ENCODE measurements around the gene RGS3.
A peak's percentile ranks its signal among the peaks of the same experiment; 100 is the strongest.

RGS3 gene

DNA sequence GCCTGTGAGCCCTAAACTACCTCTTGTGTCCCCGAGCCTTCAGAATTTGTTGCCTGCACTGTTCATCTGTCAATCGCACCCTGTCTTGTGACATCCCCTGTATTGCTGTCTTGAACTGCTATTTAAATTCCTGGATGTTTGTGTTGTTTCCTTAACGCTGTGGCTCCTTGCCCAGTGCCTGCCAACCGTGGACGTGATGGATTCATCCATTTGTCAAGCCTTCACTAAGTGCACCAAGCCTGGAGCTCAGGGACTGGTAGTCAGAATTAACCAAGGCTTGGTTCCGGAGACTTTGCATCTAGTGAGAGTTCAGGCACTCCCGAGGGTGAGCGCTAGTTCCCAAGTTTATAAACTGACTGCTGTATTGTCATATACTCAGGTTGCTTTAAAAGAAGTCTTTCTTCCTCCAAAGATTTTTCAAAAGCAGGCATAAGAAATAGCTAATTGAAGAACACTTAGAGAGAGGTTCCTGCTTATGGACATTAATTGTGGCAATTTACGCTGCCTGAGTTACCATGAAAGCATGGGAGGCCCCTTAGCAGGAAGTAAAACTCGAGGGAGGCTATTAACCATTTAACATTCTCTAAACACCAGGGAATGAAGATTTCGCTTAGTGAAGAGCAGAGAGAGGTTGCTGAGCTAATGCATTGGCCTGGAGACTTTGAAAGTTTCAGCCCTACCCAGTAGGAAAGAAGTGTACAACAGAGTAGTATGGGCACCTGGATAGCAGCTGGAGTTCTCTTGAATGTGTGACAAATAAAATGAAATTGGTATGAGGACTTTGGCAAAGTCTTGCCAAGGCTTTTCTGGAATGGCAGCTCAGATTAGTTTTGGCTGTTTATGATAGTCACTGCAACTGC is 29.0 kb downstream of the RGS3 start:
- peak; percentile 26 for DNase-seq

DNA sequence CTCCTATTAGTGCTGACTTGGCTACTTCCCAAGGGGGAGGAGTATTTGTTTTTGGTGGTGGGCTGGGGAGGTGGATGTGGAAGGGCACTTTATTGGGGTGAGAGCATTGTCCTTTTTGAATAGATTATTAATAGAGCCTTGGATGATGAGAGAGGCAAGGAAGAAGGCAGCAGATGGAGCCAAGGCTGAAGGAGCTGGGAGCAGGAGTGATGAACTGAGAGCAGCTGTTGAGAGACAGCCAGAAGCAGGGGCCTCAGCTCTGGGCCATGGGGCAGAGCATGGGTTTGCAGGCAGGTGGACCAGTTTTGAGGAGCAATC is 29.6 kb downstream of the RGS3 start:
- no peak for DNase-seq

DNA sequence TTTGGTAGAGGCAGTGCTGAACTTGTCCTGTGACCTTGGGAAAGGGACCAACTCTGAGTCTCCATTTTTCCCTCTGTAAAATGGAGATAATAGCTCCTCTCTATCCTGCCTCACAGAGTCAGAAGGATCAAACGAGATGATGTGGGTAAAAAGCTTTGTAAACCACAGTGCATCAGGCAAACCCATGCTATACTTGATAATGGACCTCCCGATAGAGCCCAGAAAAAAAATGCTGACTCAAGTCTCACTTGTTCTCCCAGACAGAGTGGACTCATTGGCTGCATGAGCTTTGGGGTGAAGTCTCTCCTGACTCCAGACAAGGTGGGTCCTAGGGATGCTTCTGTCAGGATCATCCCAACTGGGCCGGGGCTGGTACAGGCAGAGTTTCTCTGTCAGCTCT is 32.0 kb downstream of the RGS3 start:
- no peak for DNase-seq

DNA sequence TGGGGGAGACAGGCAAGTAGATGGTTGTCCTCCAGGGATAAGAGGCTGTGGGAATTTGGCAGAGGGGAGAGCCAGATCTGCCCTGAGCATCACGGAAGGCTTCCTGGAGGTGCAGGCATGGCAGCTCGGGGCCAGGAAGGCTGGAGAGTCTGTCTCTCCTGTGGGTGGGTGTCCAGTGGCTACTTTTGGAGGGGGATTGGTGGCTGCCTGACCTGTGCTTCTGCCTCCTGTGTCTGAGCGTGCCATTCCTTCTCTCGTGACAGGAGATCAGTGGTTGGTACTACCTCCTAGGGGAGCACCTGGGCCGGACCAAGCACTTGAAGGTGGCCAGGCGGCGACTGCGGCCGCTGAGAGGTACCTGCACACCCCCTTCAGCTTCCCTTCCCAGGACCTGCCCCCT is 33.5 kb downstream of the RGS3 start:
- DNase-seq = no peak

DNA sequence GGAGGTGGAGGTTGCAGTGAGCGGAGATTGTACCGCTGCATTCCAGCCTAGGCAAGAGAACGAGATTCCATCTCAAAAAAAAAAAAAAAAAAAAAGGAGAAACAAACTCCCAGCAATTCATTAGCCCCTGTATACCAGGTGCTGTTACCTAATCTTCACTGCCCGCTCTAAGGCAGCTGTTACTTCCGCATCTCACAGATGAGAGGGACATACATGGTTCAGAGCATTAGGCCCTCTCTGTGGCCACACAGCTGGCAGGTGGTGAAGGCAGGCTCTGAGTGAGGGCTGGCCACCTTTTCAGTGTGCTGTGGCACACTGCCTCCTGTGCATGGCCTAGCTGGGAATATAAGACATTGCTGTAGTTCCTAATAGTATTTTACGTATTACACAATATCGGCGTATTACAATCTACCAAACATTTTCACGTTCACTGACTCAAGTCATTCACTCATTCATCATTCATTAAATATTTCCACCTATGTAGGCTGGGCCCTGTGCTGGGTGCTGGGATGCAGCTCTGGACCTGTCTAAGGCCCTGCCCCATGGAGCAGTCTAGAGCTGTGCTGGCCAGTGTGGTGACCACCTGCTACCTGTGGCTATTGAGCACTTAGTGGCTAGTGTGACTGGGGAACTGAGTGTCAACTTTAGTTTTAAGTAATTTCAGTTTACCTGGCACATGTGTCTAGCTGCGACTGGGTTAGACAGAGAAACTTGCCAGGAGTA is 35.8 kb downstream of the RGS3 start:
- no peak for DNase-seq

DNA sequence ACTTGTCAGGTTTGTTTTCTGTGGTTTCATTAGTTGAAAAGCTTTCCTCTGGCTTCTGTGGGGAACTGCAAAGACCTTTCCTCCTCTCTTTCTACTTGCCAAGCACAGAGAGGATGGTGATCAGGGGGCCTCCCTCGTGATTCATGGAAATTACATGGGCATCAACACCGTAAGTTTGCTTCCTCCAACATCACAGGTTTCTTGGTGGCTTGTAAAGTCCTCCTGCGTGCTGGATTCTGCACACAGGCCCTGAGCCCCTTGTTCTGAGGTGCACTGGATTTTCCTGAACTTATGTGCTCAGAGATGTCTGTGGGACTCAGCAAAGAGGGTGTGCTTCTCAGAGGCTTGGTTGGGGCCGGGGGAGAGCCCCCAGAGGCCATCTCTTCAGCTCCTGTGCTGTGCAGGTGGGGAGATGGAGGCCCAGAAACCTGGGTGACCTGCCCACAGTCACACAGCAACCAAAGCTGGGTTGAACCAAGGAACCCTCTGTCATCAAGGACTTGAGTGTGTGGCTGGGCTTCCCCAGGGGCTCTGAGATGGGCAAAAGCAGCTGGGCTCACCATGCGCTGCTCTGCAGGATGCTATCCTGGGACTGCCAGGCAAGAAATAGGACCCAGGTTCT is 36.5 kb downstream of the RGS3 start:
- no peak for DNase-seq

DNA sequence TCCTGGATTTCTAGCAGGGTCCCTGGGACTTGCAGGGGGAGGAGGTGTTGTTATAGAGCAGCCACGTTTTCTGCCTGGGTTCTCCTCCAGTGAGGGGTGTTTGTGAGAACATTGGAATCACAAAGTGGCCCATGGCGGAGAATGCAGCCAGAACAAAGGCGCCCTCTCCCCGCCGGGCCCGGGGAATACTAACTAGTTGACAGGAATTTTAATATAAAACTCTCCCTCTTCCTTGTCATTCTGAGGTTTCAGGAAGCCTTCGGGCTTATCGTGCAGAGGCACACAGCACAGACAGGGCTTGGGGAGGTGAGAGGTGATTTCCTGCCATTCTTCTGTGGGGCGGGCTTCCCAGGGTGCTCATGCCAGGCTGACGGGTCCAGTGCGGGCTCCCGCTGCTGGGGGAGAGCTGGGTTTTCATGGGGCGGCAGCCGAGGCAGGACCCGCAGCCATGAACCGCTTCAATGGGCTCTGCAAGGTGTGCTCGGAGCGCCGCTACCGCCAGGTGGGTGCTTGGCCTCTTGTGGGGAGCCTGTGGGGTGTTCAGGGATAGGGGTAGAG is 37.7 kb downstream of the RGS3 start:
- DNase-seq = no peak

DNA sequence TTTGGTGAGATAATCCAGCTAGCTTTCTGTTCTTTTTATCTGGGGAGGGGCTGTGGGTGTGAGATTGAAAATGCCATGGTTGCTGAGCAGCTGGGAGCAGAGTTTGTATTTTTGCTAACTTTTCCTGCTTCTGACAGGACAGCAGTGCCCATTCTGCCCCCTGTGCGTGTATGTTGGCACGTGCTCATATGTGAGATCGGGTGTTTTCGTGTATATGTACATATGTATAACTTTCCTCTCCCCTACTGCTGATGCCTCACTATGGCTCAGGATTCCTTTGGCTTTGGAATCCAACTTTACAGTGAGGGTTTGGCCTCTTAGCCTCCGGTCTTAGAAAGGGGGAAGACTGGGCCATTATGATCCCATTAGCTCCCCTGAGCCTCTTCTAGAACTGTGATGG is 38.3 kb downstream of the RGS3 start:
- no peak for DNase-seq

DNA sequence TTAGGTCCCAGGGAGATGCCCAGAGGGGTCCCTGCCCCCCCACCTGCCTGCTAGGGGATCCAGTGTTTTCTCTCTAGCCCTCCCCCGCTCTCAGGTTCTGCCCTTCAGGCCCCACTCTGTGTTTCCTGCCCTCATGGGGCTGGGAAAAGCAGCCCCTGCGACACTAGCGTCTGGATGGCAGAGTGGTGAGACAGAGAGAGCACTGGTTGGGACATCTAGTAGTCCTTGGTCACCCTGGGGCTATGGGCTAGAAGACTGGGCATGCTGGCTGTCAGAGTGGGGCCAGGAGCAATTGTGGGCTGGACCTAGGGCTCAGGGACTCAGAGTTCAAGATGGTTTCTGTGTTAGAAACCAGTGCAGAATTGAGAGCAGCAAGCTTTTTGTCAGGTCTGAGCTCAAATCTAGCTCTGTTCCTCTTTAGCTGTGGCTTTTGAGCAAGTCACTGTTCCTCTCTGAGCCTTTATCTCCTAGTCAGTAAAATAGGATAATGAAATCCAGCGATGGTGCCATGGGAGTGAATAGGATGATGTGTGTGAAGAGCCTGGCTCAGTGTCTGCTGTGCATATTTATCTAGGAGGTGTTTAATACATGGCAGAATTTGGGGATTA is 39.0 kb downstream of the RGS3 start:
- no peak for DNase-seq

DNA sequence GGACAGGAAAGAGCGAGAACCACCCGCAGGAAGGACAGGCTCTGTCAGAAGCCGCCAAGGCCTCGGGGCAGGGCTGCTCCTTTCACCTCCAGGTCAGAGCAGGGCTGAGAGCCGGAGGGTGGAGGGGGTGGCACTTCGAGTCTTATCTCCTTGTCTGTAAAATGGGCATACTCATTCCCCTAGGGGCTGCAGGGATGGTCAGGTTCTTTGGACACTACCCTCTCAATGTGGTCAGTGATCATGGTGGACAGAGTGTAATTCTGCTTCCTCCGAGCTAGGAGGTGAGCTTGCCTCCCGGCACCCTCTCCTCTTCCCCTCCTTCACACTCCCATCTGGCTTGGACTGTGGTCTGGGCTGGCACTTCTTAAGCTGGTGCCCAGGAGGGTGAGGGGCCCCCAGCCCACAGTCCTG is 39.6 kb downstream of the RGS3 start:
- no peak for DNase-seq

DNA sequence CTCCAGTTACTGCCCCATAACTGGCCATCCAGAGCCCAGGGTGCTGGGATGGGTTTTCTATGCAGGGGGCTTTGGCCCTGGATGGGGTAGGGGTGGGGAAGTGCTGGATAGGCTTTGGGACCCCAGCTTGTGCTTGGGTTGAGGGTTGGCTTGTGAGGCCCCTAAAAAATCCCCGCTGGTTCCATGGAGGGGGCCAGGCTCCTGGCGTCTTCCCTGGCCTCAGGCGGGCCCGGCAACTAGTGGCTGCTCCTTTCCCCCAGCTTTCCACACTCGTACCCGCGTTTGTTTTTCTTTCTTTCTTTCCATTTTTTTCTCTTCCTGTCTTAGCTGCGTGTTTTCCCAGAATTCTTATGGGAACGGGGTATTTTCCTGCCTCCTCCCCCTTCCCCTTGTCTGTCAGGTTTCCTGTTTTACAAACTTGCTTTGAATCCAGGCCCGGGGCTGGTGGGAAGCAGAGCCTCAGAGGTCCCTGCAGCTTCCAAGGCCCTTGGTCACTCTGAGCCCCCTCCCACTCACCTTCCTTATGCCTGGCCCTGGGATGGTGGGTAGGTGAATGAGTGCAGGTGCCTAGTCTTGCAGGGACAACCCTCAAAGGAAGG is 40.2 kb downstream of the RGS3 start:
- no peak for DNase-seq

DNA sequence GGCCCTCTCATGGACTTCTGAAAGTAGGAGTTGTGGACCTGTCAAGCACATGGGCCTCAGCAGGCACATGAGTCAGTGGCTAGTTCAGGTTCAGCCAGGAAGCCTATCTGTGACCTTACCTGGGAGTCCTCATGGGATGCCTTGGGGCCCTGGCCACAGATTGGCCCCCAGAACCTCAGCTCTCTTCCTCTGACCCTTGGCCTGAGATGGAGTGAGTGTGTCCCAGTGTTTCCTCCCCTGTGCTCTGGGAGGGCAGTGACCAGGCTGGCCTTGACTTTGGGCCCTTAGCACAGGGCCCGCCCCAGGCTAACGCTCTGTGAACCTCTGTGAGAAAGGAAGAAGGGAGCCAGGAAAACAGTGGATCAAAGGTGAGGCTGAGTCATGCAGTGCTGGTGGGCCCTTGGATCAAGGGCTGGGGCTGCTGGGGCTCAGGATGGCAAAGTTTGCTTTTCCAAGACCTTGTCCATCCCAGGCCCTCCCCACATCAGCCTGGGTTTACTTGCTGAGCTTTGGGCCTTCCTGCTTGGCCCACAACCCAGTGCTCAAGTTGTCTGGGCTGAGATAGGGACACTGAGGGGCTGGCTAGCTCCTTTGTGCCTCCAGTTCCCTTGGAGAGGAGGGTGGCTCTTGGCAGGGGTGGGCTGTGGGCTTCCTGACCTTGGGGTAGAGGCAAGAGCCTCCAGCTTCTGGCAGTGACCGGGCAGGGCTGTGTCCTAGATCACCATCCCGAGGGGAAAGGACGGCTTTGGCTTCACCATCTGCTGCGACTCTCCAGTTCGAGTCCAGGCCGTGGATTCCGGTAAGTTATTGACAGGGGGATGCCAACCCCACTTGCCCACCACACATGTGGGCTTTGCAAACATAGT is 41.4 kb downstream of the RGS3 start:
- DNase-seq = no peak

DNA sequence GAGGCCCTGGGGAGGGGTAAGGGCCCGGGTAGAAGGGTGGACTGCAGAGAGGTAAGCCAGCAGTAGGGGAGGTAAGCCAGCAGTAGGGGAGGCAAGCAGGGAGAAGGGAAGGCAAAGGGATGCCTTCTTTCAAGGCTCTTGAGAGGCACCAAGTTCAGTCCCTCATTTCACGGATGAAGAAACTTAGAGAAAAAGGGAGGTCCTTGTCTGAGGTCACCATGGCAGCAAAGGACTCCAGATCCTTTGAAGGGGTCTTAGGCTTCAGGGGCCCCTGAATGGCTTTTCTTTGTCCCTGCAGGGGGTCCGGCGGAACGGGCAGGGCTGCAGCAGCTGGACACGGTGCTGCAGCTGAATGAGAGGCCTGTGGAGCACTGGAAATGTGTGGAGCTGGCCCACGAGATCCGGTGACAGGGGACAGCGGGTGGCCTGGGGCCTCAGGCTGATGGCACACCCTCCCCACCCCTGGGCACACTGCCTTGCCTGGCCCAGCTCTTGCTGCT is 42.6 kb downstream of the RGS3 start:
- DNase-seq = no peak

DNA sequence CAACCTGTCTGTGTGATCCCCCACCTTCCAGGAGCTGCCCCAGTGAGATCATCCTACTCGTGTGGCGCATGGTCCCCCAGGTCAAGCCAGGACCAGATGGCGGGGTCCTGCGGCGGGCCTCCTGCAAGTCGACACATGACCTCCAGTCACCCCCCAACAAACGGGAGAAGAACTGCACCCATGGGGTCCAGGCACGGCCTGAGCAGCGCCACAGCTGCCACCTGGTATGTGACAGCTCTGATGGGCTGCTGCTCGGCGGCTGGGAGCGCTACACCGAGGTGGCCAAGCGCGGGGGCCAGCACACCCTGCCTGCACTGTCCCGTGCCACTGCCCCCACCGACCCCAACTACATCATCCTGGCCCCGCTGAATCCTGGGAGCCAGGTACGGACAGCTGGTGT is 43.7 kb downstream of the RGS3 start:
- no peak for DNase-seq

DNA sequence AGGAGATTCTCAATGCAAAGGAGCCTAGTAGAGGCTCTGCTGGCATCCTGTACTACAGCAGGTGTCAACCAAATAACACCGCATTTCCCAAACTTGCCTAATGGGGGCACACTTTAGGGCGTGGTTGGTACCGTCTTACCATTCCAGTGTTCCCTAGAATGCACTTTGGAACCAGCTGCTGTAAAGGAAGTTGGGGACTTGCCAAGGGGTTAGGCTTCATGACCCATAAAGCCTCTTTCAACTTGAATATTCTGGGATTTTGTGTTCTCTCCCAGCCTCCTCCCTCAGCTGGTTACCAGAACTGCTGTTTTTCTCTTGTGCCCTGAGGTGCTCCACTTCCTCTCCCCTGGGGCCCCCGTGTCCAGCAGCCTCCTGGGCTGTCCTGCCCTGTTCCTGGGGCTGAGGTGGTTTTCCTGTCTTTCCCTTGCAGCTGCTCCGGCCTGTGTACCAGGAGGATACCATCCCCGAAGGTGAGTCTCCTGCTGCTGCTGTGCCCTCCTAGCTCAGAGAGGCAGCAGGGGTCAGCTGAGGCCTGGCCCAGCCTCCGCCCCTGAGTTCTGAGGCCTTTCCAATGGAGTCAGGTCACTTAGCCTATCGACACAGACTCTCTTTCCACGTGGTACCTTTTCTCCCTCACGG is 44.7 kb downstream of the RGS3 start:
- no peak for DNase-seq

DNA sequence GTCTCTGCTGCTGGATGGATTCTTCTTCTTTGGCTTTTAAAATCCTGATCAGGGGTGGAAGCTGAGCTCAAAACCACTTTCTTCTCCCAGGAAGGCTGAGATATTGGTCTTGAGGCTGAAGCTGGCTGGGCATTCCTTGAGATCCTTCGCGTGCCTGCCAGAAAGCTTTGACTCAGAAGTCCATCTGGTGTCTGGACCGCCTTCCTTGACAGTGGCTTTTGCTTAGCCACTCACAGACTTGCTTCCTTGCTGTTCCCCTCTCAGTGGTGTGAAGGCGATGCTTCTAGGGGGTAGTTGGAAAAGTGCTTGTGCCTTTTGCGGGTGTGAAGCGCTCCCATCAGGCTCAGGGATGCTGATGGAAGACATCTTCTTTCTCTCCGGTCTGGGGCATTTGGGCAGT is 45.9 kb downstream of the RGS3 start:
- DNase-seq = peak; percentile 67

DNA sequence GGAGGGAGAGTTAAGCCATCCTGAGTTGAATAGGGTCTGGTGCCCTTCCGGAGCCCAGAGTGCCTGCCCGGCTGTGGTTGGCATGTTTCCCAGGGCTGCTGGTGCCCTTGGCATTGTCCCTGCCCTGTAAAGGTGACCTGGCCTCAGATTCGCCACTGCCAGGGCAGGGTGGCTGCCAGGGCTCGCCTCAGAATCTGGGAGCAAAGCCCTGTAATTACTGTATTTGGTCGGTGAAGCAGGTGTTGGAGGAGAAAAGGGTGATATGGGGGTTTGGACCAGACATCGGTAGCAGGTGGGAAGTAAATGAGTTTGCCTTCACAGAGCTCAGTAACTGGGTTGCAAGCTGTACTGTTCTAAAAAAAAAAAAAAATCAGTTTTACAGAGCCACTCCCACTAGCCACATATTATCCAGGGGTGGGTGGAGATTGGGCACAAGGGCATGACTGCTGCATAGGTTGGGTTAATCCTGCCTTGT is 47.6 kb downstream of the RGS3 start:
- no peak for DNase-seq

DNA sequence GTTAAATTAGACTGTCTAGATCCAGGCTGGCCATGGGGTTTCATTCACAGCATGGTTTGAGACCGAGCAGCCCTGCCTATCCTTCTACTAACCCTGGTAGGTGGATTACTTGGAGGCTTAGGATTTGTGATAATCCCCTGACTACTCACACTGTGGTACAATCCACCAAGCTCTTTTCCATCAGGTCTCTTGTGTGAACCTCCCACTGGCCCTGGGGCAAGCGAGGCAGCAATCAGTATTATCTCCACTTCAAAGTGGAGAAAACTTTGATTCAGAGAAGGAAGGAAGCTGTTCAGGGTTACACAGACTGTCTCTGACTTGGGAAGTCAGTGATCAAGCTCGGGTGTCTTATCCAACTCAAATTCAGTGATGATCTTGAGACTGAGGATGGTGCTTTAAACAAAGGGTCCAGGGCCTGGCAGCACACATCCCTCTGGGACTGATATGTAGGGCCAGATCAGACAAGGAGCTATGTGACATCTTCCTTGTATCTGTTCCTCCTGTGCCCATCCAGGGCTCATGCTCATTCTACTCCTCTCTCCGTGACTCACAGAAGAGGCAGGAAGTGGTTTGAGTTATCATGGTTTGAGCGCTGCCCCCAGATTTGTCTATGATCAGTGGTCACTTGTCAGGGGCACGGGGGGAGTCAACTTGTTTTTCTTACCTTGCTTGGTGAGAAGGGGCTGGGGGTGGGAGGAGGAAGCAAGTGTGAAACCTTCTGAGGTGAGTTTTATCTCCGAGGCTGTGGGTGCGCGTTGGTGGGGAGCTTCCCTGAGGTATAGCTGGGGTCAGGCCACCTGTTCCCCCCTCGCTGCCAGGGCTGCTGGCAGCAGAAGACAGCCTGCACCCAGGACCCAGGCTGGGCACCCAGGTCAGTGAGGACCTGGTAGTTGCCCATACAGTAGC is 48.6 kb downstream of the RGS3 start:
- DNase-seq = peak; percentile 37

DNA sequence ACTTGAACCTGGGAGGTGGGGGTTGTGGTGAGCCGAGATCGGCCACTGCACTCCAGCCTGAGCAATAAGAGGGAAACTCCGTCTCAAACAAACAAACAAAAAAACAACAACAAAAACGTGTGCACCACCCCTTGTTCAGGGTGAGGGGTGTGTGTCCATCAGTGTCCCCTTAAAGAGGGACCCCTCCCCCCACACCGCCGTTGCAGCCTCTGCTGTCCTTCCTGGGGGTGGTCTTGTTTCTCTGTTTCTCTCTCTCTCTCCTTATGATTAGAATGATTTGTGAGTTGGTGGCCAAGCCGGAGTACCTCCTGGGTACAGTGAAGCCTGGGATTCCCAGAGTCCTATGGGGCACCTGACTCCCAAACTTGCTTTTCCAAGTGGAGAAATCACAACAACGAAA is 49.6 kb downstream of the RGS3 start:
- no peak for DNase-seq

DNA sequence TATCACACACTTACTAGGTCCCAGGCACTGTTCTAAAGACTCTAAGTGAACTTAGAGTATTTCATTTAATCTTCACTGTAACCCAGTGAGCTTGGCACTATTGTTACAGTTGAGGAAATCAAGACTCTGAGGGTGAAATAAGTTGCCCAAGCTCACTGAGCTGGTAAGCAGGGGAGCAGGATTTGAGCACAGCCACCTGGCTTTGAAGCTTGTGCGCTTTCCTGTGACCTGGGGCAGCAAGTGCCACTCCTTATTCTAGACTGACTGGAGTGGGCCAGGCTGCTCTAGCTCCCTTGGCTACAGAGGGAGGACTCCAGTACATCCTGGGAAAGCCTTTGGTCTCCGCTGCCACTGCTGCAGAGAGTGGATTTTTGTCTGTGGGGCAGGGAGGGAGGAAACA is 50.0 kb downstream of the RGS3 start:
- DNase-seq = no peak
